WTC11 (cell line): ENCODE measurements around the gene SGMS1. TPM values are rescaled to one million over a fixed set of nuclear protein-coding genes. Genes with fewer than 3 reads are reported as not detected.

ENCODE experiments used
- ATAC-seq: fragments of 200-7000 bp; cut with Tn5 transposase; 2 replicates; pipeline ENCODE4 v1.10.0; 2021; ENCODE audit warnings: mild to moderate bottlenecking, moderate library complexity
- CTCF ChIA-PET: fragments of 300-600 bp; sonication (Branson Sonifier 250); formaldehyde crosslinking; loops from one replicate; lab custom pipeline; 2021; ENCODE audit warnings: antibody characterized with exemption; lab: Charles Lee
- POLR2A ChIA-PET: fragments of 350-600 bp; sonication (Branson Sonifier 250); formaldehyde crosslinking; loops from one replicate; lab custom pipeline; 2021; ENCODE audit warnings: antibody characterized with exemption; lab: Charles Lee
- DNase-seq: peaks from one replicate; pipeline ENCODE4 v3.0.0; 2021; ENCODE audit warnings: low spot score
- H3K27ac Mint-ChIP-seq: 2 replicates; pipeline ENCODE4 v1.8.0; 2021; ENCODE audit warnings: mixed read lengths
- H3K27me3 Mint-ChIP-seq: 2 replicates; pipeline ENCODE4 v1.8.0; 2021; ENCODE audit warnings: low read depth, mild to moderate bottlenecking, moderate library complexity, mixed read lengths
- H3K36me3 Mint-ChIP-seq: 2 replicates; pipeline ENCODE4 v1.8.0; 2021; ENCODE audit warnings: mixed read lengths
- H3K4me1 Mint-ChIP-seq: 2 replicates; pipeline ENCODE4 v1.8.0; 2022; ENCODE audit warnings: mixed read lengths
- H3K4me3 Mint-ChIP-seq: 2 replicates; pipeline ENCODE4 v1.8.0; 2021; ENCODE audit warnings: mild to moderate bottlenecking, moderate library complexity, mixed read lengths
- H3K9me3 Mint-ChIP-seq: 2 replicates; pipeline ENCODE4 v1.8.0; 2021; ENCODE audit warnings: mixed read lengths
- CREM ChIP-seq: sonication (generic); formaldehyde crosslinking; IDR thresholded peaks from 2 replicates; pipeline ENCODE4 v1.8.1; 2022; ENCODE audit warnings: mild to moderate bottlenecking, missing genetic modification reagents, moderate library complexity
- EMX1 ChIP-seq: fragments of 250-450 bp; sonication (Bioruptor Pico); IDR thresholded peaks from 2 replicates; pipeline ENCODE4 v1.8.0; 2021; ENCODE audit warnings: mild to moderate bottlenecking
- ETV6 ChIP-seq: sonication (generic); formaldehyde crosslinking; IDR thresholded peaks from 2 replicates; pipeline ENCODE4 v1.8.1; 2022; ENCODE audit warnings: mild to moderate bottlenecking, missing genetic modification reagents
- HMGA2 ChIP-seq: fragments of 250-450 bp; sonication (Bioruptor Pico); IDR thresholded peaks from 2 replicates; pipeline ENCODE4 v1.4.0; 2021; ENCODE audit warnings: mild to moderate bottlenecking, moderate library complexity
- JAZF1 ChIP-seq: fragments of 250-450 bp; sonication (Bioruptor Pico); IDR thresholded peaks from 2 replicates; pipeline ENCODE4 v1.9.0; 2021; ENCODE audit warnings: moderate library complexity, mild to moderate bottlenecking, inconsistent platforms
- MXD4 ChIP-seq: fragments of 250-450 bp; sonication (Bioruptor Pico); IDR thresholded peaks from 2 replicates; pipeline ENCODE4 v1.8.0; 2021; ENCODE audit warnings: mild to moderate bottlenecking, moderate library complexity, borderline replicate concordance
- NFYB ChIP-seq: sonication (generic); formaldehyde crosslinking; conservative IDR thresholded peaks from 2 replicates; pipeline ENCODE4 v1.8.0; 2022; ENCODE audit warnings: low read depth, missing genetic modification reagents
- OVOL2 ChIP-seq: fragments of 250-450 bp; sonication (Bioruptor Pico); IDR thresholded peaks from 2 replicates; pipeline ENCODE4 v1.9.0; 2021; ENCODE audit warnings: mild to moderate bottlenecking, borderline replicate concordance
- ZBTB21 ChIP-seq: sonication (generic); formaldehyde crosslinking; IDR thresholded peaks from 2 replicates; pipeline ENCODE4 v1.8.1; 2023; ENCODE audit warnings: mild to moderate bottlenecking, missing genetic modification reagents, borderline replicate concordance
- total RNA-seq: library from RNA; stranded (reverse); gene quantifications from 3 replicates; pipeline ENCODE4 v1.2.3, GENCODE V29; 2021
- TF ChIP-seq, protein P1 (sequence below): sonication (generic); formaldehyde crosslinking; conservative IDR thresholded peaks from 2 replicates; pipeline ENCODE4 v1.8.1; 2023; ENCODE audit warnings: mild to moderate bottlenecking, low read depth, missing genetic modification reagents, moderate library complexity
- TF ChIP-seq, protein P2 (sequence below): fragments of 250-450 bp; sonication (Bioruptor Pico); IDR thresholded peaks from 2 replicates; pipeline ENCODE4 v2.1.2; 2022; ENCODE audit warnings: mild to moderate bottlenecking, moderate library complexity
- TF ChIP-seq, protein P3 (sequence below): sonication (generic); formaldehyde crosslinking; IDR thresholded peaks from 2 replicates; pipeline ENCODE4 v1.8.0; 2022; ENCODE audit warnings: missing genetic modification reagents
- TF ChIP-seq, protein P4 (sequence below): sonication (generic); formaldehyde crosslinking; conservative IDR thresholded peaks from 2 replicates; pipeline ENCODE4 v1.8.1; 2022; ENCODE audit warnings: mild to moderate bottlenecking, missing genetic modification reagents
- TF ChIP-seq, protein P5 (sequence below): sonication (generic); formaldehyde crosslinking; IDR thresholded peaks from 2 replicates; pipeline ENCODE4 v1.8.0; 2023; ENCODE audit warnings: missing genetic modification reagents
- TF ChIP-seq, protein P6 (sequence below): sonication (generic); formaldehyde crosslinking; IDR thresholded peaks from 2 replicates; pipeline ENCODE4 v1.8.0; 2022; ENCODE audit warnings: mild to moderate bottlenecking, missing genetic modification reagents
- TF ChIP-seq, protein P7 (sequence below): fragments of 250-450 bp; sonication (Bioruptor Pico); IDR thresholded peaks from 2 replicates; pipeline ENCODE4 v1.8.0; 2021; ENCODE audit warnings: mild to moderate bottlenecking
- TF ChIP-seq, protein P8 (sequence below): sonication (generic); formaldehyde crosslinking; IDR thresholded peaks from 2 replicates; pipeline ENCODE4 v1.8.1; 2022; ENCODE audit warnings: mild to moderate bottlenecking, moderate library complexity, missing genetic modification reagents

The SGMS1 gene
- total RNA-seq, 1 experiment from 2014 or later: 13.2 TPM

DNA sequence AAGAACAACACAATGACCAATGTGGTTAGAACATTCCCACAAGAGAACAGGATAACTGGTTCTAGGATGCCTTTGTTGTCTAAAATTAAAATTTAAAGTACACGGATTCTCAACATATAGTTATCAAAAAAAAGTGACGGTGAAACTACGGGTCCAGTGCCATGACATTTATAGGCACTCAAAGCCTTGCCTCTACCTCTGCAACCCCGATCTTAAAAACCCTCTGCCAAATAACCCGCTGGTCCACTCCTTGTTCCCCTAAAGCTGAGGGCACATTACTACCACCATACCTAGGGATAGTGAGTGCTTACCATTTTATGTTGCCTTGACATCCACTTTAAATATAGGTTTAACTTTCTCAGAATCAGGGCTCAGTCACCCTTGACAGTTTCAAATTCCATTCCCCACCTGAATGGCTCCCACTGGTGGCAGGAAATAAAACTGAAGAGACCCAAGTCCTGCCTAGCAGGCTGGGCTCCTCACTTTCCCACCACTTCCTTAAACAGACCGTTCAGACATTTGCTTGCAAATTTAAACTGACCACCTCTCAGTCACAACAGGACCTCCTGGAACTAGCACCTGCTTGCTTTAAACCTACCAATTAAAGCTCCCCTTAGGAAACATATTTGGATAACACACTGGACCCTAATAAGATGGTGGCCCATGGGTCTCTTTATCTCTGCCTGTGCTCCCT is 202.6 kb downstream of the SGMS1 start (continued):
- TF ChIP-seq, protein P1, sequence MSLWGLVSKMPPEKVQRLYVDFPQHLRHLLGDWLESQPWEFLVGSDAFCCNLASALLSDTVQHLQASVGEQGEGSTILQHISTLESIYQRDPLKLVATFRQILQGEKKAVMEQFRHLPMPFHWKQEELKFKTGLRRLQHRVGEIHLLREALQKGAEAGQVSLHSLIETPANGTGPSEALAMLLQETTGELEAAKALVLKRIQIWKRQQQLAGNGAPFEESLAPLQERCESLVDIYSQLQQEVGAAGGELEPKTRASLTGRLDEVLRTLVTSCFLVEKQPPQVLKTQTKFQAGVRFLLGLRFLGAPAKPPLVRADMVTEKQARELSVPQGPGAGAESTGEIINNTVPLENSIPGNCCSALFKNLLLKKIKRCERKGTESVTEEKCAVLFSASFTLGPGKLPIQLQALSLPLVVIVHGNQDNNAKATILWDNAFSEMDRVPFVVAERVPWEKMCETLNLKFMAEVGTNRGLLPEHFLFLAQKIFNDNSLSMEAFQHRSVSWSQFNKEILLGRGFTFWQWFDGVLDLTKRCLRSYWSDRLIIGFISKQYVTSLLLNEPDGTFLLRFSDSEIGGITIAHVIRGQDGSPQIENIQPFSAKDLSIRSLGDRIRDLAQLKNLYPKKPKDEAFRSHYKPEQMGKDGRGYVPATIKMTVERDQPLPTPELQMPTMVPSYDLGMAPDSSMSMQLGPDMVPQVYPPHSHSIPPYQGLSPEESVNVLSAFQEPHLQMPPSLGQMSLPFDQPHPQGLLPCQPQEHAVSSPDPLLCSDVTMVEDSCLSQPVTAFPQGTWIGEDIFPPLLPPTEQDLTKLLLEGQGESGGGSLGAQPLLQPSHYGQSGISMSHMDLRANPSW (CRISPR knock-in tag): no peak
- TF ChIP-seq, protein P2, sequence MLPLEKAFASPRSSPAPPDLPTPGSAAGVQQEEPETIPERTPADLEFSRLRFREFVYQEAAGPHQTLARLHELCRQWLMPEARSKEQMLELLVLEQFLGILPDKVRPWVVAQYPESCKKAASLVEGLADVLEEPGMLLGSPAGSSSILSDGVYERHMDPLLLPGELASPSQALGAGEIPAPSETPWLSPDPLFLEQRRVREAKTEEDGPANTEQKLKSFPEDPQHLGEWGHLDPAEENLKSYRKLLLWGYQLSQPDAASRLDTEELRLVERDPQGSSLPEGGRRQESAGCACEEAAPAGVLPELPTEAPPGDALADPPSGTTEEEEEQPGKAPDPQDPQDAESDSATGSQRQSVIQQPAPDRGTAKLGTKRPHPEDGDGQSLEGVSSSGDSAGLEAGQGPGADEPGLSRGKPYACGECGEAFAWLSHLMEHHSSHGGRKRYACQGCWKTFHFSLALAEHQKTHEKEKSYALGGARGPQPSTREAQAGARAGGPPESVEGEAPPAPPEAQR (CRISPR knock-in tag): no peak

DNA sequence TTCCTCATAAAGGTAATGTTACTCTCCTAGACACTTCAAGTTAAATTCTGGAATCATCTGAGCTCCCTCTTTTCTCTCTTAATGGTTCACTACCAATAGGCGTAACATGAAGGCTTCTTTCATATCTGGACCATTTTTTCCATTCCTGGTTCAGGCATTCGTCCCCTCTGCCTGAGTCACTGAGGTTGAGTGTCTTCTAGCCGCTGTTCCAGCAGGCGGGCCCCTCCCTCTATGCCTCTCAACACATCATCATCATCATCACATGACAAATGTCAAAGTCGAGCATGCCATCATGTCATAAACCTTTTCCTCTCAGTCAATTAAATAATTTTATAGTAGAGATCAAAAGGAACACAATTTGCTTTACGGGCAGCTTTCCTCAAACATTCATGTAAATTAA is 203.6 kb downstream of the SGMS1 start:
- CTCF ChIA-PET: interaction anchor here (0.6 to 4.0 kb wide), 4 partner anchors 52 to 249 kb away, joined by 3 to 29 read pairs (median 4); no protein-coding TSS in a partner anchor
- no peaks in the 10 kb centered on the region for H3K27me3 Mint-ChIP-seq
- H3K4me1 Mint-ChIP-seq: peaks cover 43% of the 10 kb centered on the region

More for the DNA sequence above, 203.6 kb downstream of the SGMS1 start:
- ATAC-seq (no peak), DNase-seq (no peak)
- Mint-ChIP-seq H3K9me3 (peaks cover 3% of the 10 kb centered on the region), H3K36me3 (no peaks in the 10 kb centered on the region), H3K4me3 (no peak overlapping the region), H3K27ac (no peak overlapping the region)
- POLR2A ChIA-PET: no interaction called here
- no peak for TF ChIP-seq CREM (CRISPR knock-in tag)
- TF ChIP-seq MXD4 (CRISPR knock-in tag): no peak
- no peak for TF ChIP-seq JAZF1
- TF ChIP-seq, protein P3, sequence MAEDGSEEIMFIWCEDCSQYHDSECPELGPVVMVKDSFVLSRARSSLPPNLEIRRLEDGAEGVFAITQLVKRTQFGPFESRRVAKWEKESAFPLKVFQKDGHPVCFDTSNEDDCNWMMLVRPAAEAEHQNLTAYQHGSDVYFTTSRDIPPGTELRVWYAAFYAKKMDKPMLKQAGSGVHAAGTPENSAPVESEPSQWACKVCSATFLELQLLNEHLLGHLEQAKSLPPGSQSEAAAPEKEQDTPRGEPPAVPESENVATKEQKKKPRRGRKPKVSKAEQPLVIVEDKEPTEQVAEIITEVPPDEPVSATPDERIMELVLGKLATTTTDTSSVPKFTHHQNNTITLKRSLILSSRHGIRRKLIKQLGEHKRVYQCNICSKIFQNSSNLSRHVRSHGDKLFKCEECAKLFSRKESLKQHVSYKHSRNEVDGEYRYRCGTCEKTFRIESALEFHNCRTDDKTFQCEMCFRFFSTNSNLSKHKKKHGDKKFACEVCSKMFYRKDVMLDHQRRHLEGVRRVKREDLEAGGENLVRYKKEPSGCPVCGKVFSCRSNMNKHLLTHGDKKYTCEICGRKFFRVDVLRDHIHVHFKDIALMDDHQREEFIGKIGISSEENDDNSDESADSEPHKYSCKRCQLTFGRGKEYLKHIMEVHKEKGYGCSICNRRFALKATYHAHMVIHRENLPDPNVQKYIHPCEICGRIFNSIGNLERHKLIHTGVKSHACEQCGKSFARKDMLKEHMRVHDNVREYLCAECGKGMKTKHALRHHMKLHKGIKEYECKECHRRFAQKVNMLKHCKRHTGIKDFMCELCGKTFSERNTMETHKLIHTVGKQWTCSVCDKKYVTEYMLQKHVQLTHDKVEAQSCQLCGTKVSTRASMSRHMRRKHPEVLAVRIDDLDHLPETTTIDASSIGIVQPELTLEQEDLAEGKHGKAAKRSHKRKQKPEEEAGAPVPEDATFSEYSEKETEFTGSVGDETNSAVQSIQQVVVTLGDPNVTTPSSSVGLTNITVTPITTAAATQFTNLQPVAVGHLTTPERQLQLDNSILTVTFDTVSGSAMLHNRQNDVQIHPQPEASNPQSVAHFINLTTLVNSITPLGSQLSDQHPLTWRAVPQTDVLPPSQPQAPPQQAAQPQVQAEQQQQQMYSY (CRISPR knock-in tag): no peak
- no peak for TF ChIP-seq EMX1 (CRISPR knock-in tag)
- TF ChIP-seq, protein P4, sequence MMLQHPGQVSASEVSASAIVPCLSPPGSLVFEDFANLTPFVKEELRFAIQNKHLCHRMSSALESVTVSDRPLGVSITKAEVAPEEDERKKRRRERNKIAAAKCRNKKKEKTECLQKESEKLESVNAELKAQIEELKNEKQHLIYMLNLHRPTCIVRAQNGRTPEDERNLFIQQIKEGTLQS: no peak
- TF ChIP-seq ZBTB21 (CRISPR knock-in tag): no peak
- TF ChIP-seq, protein P5, sequence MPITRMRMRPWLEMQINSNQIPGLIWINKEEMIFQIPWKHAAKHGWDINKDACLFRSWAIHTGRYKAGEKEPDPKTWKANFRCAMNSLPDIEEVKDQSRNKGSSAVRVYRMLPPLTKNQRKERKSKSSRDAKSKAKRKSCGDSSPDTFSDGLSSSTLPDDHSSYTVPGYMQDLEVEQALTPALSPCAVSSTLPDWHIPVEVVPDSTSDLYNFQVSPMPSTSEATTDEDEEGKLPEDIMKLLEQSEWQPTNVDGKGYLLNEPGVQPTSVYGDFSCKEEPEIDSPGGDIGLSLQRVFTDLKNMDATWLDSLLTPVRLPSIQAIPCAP (CRISPR knock-in tag): no peak
- TF ChIP-seq ETV6 (CRISPR knock-in tag): no peak
- no peak for TF ChIP-seq OVOL2 (CRISPR knock-in tag)
- TF ChIP-seq, protein P6, sequence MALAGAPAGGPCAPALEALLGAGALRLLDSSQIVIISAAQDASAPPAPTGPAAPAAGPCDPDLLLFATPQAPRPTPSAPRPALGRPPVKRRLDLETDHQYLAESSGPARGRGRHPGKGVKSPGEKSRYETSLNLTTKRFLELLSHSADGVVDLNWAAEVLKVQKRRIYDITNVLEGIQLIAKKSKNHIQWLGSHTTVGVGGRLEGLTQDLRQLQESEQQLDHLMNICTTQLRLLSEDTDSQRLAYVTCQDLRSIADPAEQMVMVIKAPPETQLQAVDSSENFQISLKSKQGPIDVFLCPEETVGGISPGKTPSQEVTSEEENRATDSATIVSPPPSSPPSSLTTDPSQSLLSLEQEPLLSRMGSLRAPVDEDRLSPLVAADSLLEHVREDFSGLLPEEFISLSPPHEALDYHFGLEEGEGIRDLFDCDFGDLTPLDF (CRISPR knock-in tag): no peak
- TF ChIP-seq, protein P7, sequence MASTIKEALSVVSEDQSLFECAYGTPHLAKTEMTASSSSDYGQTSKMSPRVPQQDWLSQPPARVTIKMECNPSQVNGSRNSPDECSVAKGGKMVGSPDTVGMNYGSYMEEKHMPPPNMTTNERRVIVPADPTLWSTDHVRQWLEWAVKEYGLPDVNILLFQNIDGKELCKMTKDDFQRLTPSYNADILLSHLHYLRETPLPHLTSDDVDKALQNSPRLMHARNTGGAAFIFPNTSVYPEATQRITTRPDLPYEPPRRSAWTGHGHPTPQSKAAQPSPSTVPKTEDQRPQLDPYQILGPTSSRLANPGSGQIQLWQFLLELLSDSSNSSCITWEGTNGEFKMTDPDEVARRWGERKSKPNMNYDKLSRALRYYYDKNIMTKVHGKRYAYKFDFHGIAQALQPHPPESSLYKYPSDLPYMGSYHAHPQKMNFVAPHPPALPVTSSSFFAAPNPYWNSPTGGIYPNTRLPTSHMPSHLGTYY (CRISPR knock-in tag): no peak
- TF ChIP-seq, protein P2 (CRISPR knock-in tag): no peak
- TF ChIP-seq HMGA2: no peak
- TF ChIP-seq NFYB (CRISPR knock-in tag): no peak
- TF ChIP-seq, protein P8, sequence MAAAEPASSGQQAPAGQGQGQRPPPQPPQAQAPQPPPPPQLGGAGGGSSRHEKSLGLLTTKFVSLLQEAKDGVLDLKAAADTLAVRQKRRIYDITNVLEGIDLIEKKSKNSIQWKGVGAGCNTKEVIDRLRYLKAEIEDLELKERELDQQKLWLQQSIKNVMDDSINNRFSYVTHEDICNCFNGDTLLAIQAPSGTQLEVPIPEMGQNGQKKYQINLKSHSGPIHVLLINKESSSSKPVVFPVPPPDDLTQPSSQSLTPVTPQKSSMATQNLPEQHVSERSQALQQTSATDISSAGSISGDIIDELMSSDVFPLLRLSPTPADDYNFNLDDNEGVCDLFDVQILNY (CRISPR knock-in tag): no peak
